Muscle of leg (tissue), 11 donors: Measurements from ENCODE around the gene HBM. TPM values are rescaled to one million over a fixed set of nuclear protein-coding genes. Genes with fewer than 3 reads are reported as not detected.
"Not testable (repeated sequence)": the region's sequence is repeated elsewhere in the genome, so short reads cannot be mapped to it uniquely, and the experiment has no call there.

Experiments used
- DNase-seq: peaks from one replicate; pipeline ENCODE4 v3.0.0; 2013
- H3K27ac ChIP-seq: one replicate; pipeline ENCODE4 v1.5.1; 2013; ENCODE audit warnings: mild to moderate bottlenecking, low read length, control low read depth
- H3K27me3 ChIP-seq: one replicate; pipeline ENCODE4 v1.6.1; 2013; ENCODE audit warnings: low read length; ENCODE audit not compliant: control insufficient read depth, insufficient read depth
- H3K36me3 ChIP-seq: one replicate; pipeline ENCODE4 v1.6.1; 2013; ENCODE audit warnings: low read length; ENCODE audit not compliant: control insufficient read depth, insufficient read depth
- H3K4me1 ChIP-seq: one replicate; pipeline ENCODE4 v1.6.1; 2013; ENCODE audit warnings: low read length; ENCODE audit not compliant: control insufficient read depth, insufficient read depth
- H3K4me3 ChIP-seq: one replicate; pipeline ENCODE4 v1.5.1; 2013; ENCODE audit warnings: low read length, control low read depth
- H3K9me3 ChIP-seq: replicated peaks from 2 replicates; pipeline ENCODE4 v1.6.1; 2013; ENCODE audit warnings: low read depth, low read length; ENCODE audit not compliant: control insufficient read depth
- WGBS: methylation state at CpG from one replicate; pipeline ENCODE4 v1.1.5; 2013; ENCODE audit warnings: missing lambda C conversion rate; ENCODE audit not compliant: insufficient coverage; 5-methylcytosine and 5-hydroxymethylcytosine counted together
- polyA plus RNA-seq, 8 donors: library from polyadenylated mRNA; unstranded; fragments of 120-200 nt; gene quantifications; one replicate each; pipeline versions ENCODE4 v1.2.1 to v1.2.3, GENCODE V29; 2013; ENCODE audit warnings: inconsistent platforms in 1 of 8, low replicate concordance in 1 of 8; ENCODE audit not compliant: insufficient read length in 8 of 8, insufficient read depth in 1 of 8
- total RNA-seq: library from RNA; stranded (reverse); fragments of 120-200 nt; gene quantifications from one replicate; pipeline ENCODE4 v1.2.4, GENCODE V29; 2013

HBM gene
- total and polyA plus RNA-seq, 9 donors = 4.3 to 28.0 (median 15.2) TPM

DNA sequence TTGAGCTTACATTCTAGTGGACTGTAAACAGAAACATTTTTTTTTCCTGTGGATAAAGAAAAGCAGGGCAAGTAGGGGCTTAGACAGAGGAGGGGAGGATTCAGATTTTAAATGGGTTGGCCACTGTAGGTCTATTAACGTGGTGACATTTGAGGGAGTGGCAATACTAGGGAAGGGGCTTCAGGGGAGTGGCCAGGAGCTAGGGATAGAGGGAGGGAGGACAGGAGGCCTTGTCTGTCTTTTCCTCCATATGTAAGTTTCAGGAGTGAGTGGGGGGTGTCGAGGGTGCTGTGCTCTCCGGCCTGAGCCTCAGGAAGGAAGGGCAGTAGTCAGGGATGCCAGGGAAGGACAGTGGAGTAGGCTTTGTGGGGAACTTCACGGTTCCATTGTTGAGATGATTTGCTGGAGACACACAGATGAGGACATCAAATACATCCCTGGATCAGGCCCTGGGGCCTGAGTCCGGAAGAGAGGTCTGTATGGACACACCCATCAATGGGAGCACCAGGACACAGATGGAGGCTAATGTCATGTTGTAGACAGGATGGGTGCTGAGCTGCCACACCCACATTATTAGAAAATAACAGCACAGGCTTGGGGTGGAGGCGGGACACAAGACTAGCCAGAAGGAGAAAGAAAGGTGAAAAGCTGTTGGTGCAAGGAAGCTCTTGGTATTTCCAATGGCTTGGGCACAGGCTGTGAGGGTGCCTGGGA lies 6.5 kb upstream of the HBM start:
- Histone ChIP-seq H3K27me3 (peaks cover 53% of the 10 kb centered on the region), H3K36me3 (no peaks in the 10 kb centered on the region), H3K4me3 (no peak overlapping the region), H3K9me3 (no peaks in the 10 kb centered on the region), H3K27ac (no peak overlapping the region), H3K4me1 (peaks cover 8% of the 10 kb centered on the region)
- no peak for DNase-seq
- 37% methylated on average over 6 of the region's 6 CpGs for WGBS

- H3K36me3 ChIP-seq, H3K4me3 ChIP-seq, DNase-seq, H3K9me3 ChIP-seq, H3K4me1 ChIP-seq, H3K27ac ChIP-seq: not testable (repeated sequence)
- 80% methylated on average over 1 of the region's 20 CpGs for whole genome bisulfite sequencing
- H3K27me3 ChIP-seq = peaks cover 49% of the 10 kb centered on the region
Observed at GRCh38 chr16:160242-160641, 5.5 kb upstream of the HBM start.

- 48% methylated on average over 13 of the region's 18 CpGs for WGBS
- no peak overlapping the region for H3K27ac ChIP-seq
- no peak for DNase-seq
- no peak overlapping the region for H3K4me3 ChIP-seq
- no peaks in the 10 kb centered on the region for H3K9me3 ChIP-seq
- no peaks in the 10 kb centered on the region for H3K36me3 ChIP-seq
- peaks cover 50% of the 10 kb centered on the region for H3K27me3 ChIP-seq
- peaks cover 8% of the 10 kb centered on the region for H3K4me1 ChIP-seq
Observed at GRCh38 chr16:160691-161190, 5.0 kb upstream of the HBM start.

DNA sequence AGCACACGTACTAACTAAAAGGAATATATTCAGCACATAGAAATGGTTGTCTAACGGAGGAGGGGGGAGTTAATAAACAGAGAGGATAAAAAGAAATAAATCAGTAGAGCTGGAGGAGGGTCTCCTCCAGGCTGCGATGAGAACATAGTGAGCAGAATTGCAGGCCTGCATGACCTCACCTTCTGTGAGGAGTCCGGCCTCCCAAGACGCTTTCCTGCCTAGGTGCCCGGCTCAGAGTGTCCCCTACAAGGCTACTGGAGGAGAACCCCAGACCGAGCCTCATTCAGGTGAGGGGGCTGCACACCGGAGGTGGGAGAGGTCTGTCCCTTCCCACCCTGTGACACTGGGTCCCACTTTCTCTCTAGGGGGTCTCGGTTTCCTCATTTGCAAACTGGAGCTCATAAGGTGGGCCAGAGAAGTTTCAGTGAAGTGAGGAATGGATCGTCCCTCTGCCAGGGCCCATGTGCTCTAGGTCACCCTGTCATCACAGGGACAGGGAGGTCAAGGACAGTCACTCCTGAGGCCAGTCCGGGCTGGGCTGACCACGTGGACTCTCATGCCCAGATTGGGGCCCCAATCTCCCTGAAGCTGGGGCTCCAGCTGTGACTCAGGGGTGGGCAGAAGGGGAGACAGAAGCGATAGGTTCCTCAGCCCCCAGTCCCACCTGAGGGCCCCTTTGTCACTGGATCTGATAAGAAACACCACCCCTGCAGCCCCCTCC lies 3.3 kb upstream of the HBM start:
- H3K27me3 ChIP-seq = peaks cover 55% of the 10 kb centered on the region
- H3K9me3 ChIP-seq = no peaks in the 10 kb centered on the region
- 93% methylated on average over 4 of the region's 13 CpGs for WGBS
- H3K4me1 ChIP-seq = peaks cover 17% of the 10 kb centered on the region
- DNase-seq = no peak
- H3K4me3 ChIP-seq = no peak overlapping the region
- no peak overlapping the region for H3K27ac ChIP-seq
- no peaks in the 10 kb centered on the region for H3K36me3 ChIP-seq

DNA sequence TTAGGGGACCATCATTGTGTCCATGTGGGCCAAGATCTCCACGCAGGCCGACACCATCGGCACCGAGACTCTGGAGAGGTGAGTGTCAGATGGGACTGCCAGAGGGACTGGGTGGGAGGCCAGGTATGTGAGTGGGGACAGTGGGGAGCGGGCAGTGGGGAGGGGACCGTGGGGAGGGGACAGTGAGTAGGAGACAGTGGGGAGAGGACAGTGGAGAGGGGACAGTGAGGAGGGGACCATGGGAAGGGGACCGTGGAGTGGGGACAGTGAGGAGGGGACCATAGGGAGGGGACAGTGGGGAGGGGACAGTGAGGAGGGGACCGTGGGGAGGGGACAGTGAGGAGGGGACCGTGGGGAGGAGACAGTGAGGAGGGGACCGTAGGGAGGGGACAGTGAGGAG lies 2.6 kb upstream of the HBM start:
- not testable (repeated sequence) for H3K36me3 ChIP-seq, DNase-seq, H3K27ac ChIP-seq, H3K9me3 ChIP-seq, H3K4me3 ChIP-seq
- Histone ChIP-seq H3K27me3 (peaks cover 59% of the 10 kb centered on the region), H3K4me1 (peaks cover 17% of the 10 kb centered on the region)
- 76% methylated on average over 4 of the region's 10 CpGs for WGBS

- H3K27me3 ChIP-seq = peaks cover 62% of the 10 kb centered on the region
- WGBS = no CpG with 5 or more reads among the region's 3 CpGs
- not testable (repeated sequence) for H3K4me3 ChIP-seq, H3K36me3 ChIP-seq, DNase-seq, H3K27ac ChIP-seq, H3K9me3 ChIP-seq
- peaks cover 17% of the 10 kb centered on the region for H3K4me1 ChIP-seq
Observed at GRCh38 chr16:163696-164095, 2.1 kb upstream of the HBM start.

- not testable (repeated sequence) for H3K36me3 ChIP-seq, H3K9me3 ChIP-seq, H3K27ac ChIP-seq, DNase-seq, H3K4me3 ChIP-seq
- no CpG with 5 or more reads among the region's 80 CpGs for WGBS
- Histone ChIP-seq H3K27me3 (peaks cover 65% of the 10 kb centered on the region), H3K4me1 (peaks cover 17% of the 10 kb centered on the region)
Observed at GRCh38 chr16:164134-164823, 1.5 kb upstream of the HBM start.

- no peak for DNase-seq
- Histone ChIP-seq H3K36me3 (no peaks in the 10 kb centered on the region), H3K4me3 (peak overlapping the region; percentile 13), H3K9me3 (no peaks in the 10 kb centered on the region), H3K27ac (no peak overlapping the region), H3K27me3 (peaks cover 67% of the 10 kb centered on the region), H3K4me1 (peaks cover 17% of the 10 kb centered on the region)
- under 1% methylated on average over 40 of the region's 77 CpGs for WGBS
Observed at GRCh38 chr16:164827-165538, 795 bp upstream of the HBM start.

- 3% methylated on average over 41 of the region's 45 CpGs for WGBS
- peaks cover 74% of the 10 kb centered on the region for H3K27me3 ChIP-seq
Observed at GRCh38 chr16:166375-167121, 770 bp downstream of the HBM start.

More at GRCh38 chr16:166375-167121, 770 bp downstream of the HBM start:
- Histone ChIP-seq H3K9me3 (no peaks in the 10 kb centered on the region), H3K27ac (no peak overlapping the region), H3K36me3 (no peaks in the 10 kb centered on the region), H3K4me3 (no peak overlapping the region), H3K4me1 (peaks cover 17% of the 10 kb centered on the region)
- DNase-seq = no peak
